OCI-LY1 (cell line): Measurements from ENCODE around the gene PAK2.

Source experiments
- H2AFZ ChIP-seq: fragments of 200-600 bp; sonication (generic), shearing (Covaris generic); 2 replicates; pipeline ENCODE4 v1.6.0; 2014; ENCODE audit warnings: antibody characterized with exemption, mild to moderate bottlenecking, low read length
- H3F3A ChIP-seq: fragments of 200-600 bp; sonication (generic), shearing (Covaris generic); 2 replicates; pipeline ENCODE4 v1.6.0; 2014; ENCODE audit warnings: mild to moderate bottlenecking, antibody characterized with exemption, low read length, moderate library complexity; ENCODE audit not compliant: insufficient read depth
- H3K27ac ChIP-seq: fragments of 200-600 bp; sonication (generic); 2 replicates; pipeline ENCODE4 v1.5.1; 2014; ENCODE audit warnings: low read length, mixed run types, mild to moderate bottlenecking, low read depth; ENCODE audit not compliant: poor library complexity, severe bottlenecking
- H3K27me3 ChIP-seq: fragments of 200-600 bp; sonication (generic); 2 replicates; pipeline ENCODE4 v1.6.0; 2014; ENCODE audit warnings: antibody characterized with exemption, mild to moderate bottlenecking, low read length, moderate library complexity; ENCODE audit not compliant: insufficient read depth
- H3K36me3 ChIP-seq: fragments of 200-600 bp; sonication (generic); 2 replicates; pipeline ENCODE4 v1.6.1; 2014; ENCODE audit warnings: mild to moderate bottlenecking, antibody characterized with exemption, low read length, moderate library complexity, mixed read lengths; ENCODE audit not compliant: insufficient read depth
- H3K4me1 ChIP-seq: fragments of 200-600 bp; sonication (generic); 2 replicates; pipeline ENCODE4 v1.5.1; 2014; ENCODE audit warnings: mild to moderate bottlenecking, low read length, moderate library complexity; ENCODE audit not compliant: insufficient read depth, severe bottlenecking
- H3K4me2 ChIP-seq: fragments of 200-600 bp; sonication (generic), shearing (Covaris generic); 2 replicates; pipeline ENCODE4 v1.6.1; 2014; ENCODE audit warnings: low read length
- H3K4me3 ChIP-seq: fragments of 200-600 bp; sonication (generic); 2 replicates; pipeline ENCODE4 v1.5.1; 2014; ENCODE audit warnings: low read length, low read depth, mild to moderate bottlenecking, mixed read lengths; ENCODE audit not compliant: poor library complexity, severe bottlenecking
- H3K79me2 ChIP-seq: fragments of 200-600 bp; shearing (Covaris generic); 2 replicates; pipeline ENCODE4 v1.6.1; 2016; ENCODE audit warnings: mixed run types, low read length, mixed read lengths; ENCODE audit not compliant: insufficient read depth
- H3K9ac ChIP-seq: fragments of 200-600 bp; sonication (generic), shearing (Covaris generic); 2 replicates; pipeline ENCODE4 v1.6.1; 2014; ENCODE audit warnings: mild to moderate bottlenecking, low read length, mixed read lengths
- H3K9me2 ChIP-seq: fragments of 200-600 bp; sonication (generic), shearing (Covaris generic); 2 replicates; pipeline ENCODE4 v1.6.1; 2014; ENCODE audit warnings: low read depth, mild to moderate bottlenecking, low read length, mixed read lengths
- H3K9me3 ChIP-seq: fragments of 200-600 bp; shearing (Covaris generic); 2 replicates; pipeline ENCODE4 v1.6.1; 2014; ENCODE audit warnings: low read length, mixed read lengths
- H4K20me1 ChIP-seq: fragments of 200-600 bp; sonication (generic), shearing (Covaris generic); 2 replicates; pipeline ENCODE4 v1.6.0; 2016; ENCODE audit warnings: mild to moderate bottlenecking, low read length; ENCODE audit not compliant: insufficient read depth
- EZH2 ChIP-seq: fragments of 200-600 bp; sonication (generic), shearing (Covaris generic); IDR thresholded peaks from 2 replicates; pipeline ENCODE4 v1.8.0; 2017; ENCODE audit warnings: borderline replicate concordance, mixed run types, mild to moderate bottlenecking, antibody characterized with exemption, low read length, moderate library complexity, mixed read lengths
- TF ChIP-seq, protein P1 (sequence below): fragments of 200-600 bp; sonication (generic), shearing (Covaris generic); IDR thresholded peaks from 2 replicates; pipeline ENCODE4 v1.5.1; 2017; ENCODE audit warnings: mild to moderate bottlenecking, antibody characterized with exemption, low read length, moderate library complexity, mixed read lengths

PAK2 gene

DNA sequence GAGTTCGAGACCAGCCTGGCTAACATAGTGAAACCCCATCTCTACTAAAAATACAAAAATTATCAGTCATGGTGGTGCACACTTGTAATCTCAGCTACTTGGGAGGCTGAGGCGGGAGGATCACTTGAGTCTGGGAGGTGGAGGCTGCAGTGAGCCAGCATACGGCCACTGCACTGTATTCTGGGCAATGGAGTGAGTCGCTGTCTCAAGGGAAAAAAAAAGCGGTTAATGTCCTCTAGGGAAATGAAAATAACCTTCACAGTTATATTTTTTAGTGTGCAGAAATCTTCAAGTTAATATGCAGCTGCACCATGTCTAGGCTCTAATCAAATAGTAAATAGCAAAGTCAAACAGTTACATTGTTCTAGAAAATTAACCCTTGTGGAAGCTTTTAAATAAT, 42.4 kb upstream of the PAK2 start:
- H3K27me3 ChIP-seq = no peaks in the 10 kb centered on the region
- TF ChIP-seq, protein P1, sequence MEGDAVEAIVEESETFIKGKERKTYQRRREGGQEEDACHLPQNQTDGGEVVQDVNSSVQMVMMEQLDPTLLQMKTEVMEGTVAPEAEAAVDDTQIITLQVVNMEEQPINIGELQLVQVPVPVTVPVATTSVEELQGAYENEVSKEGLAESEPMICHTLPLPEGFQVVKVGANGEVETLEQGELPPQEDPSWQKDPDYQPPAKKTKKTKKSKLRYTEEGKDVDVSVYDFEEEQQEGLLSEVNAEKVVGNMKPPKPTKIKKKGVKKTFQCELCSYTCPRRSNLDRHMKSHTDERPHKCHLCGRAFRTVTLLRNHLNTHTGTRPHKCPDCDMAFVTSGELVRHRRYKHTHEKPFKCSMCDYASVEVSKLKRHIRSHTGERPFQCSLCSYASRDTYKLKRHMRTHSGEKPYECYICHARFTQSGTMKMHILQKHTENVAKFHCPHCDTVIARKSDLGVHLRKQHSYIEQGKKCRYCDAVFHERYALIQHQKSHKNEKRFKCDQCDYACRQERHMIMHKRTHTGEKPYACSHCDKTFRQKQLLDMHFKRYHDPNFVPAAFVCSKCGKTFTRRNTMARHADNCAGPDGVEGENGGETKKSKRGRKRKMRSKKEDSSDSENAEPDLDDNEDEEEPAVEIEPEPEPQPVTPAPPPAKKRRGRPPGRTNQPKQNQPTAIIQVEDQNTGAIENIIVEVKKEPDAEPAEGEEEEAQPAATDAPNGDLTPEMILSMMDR = no peak
- no peak for TF ChIP-seq EZH2
- H4K20me1 ChIP-seq = no peaks in the 10 kb centered on the region
- no peaks in the 10 kb centered on the region for H3K9me3 ChIP-seq
- H3K4me2 ChIP-seq = no peak overlapping the region
- no peaks in the 10 kb centered on the region for H3F3A ChIP-seq
- H3K4me3 ChIP-seq = no peak overlapping the region
- no peak overlapping the region for H3K27ac ChIP-seq
- H3K36me3 ChIP-seq = no peaks in the 10 kb centered on the region
- H3K9ac ChIP-seq = no peak overlapping the region
- no peaks in the 10 kb centered on the region for H3K4me1 ChIP-seq
- no peak overlapping the region for H2AFZ ChIP-seq
- H3K9me2 ChIP-seq = no peaks in the 10 kb centered on the region
- H3K79me2 ChIP-seq = no peaks in the 10 kb centered on the region

DNA sequence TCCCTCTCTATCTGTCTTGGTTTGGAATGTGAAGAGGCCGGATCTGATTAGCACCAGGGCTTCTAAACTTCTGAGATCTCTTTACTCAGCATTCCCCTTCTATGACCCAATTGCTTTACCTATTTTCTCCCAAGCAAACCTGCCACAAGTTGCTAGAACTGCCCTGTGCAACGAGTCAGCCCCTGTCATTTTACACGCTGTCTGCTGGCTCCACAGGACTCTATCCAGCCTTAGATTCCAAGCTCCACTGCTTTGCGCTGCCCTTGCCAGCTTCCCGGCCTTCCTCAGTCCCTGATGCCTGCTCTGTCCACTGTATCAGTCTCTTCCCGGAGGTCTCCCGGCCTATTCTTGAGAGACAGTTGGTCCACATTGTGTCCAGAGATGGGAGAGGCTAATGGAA, 39.9 kb upstream of the PAK2 start:
- H3K36me3 ChIP-seq = no peaks in the 10 kb centered on the region

DNA sequence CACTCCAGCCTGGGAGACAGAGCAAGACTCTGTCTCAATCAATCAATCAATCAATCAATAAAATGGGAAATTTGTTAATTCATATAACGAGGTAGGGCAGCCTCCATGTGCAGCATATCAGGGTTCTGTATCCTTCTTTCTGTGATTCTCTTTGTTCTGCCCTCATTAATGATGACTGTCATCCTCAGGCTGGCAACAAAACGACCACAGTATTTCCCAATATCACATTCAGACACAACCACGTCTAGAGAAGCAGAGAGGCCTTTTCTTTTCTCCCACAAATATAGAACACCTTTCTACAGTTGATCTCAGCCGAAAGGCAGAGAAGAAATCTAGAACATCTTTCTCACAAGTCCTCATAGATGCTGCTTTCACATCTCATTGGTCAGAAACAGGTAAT, 38.9 kb upstream of the PAK2 start:
- Histone ChIP-seq H3K27ac (no peak overlapping the region), H3K27me3 (no peaks in the 10 kb centered on the region), H3K36me3 (no peaks in the 10 kb centered on the region), H3K79me2 (no peaks in the 10 kb centered on the region), H3K9ac (no peak overlapping the region), H2AFZ (no peak overlapping the region), H3K4me2 (no peak overlapping the region), H3K9me2 (no peaks in the 10 kb centered on the region), H3F3A (no peaks in the 10 kb centered on the region), H3K9me3 (no peaks in the 10 kb centered on the region), H4K20me1 (no peaks in the 10 kb centered on the region), H3K4me3 (no peak overlapping the region), H3K4me1 (no peaks in the 10 kb centered on the region)
- no peak for TF ChIP-seq EZH2
- TF ChIP-seq, protein P1 = no peak

More for the DNA sequence above, 39.9 kb upstream of the PAK2 start:
- no peaks in the 10 kb centered on the region for H3K9me2 ChIP-seq
- no peak overlapping the region for H3K4me2 ChIP-seq
- no peaks in the 10 kb centered on the region for H3K9me3 ChIP-seq
- H3F3A ChIP-seq = no peaks in the 10 kb centered on the region
- H3K79me2 ChIP-seq = no peaks in the 10 kb centered on the region
- no peaks in the 10 kb centered on the region for H3K27me3 ChIP-seq
- H3K9ac ChIP-seq = no peak overlapping the region
- TF ChIP-seq, protein P1 = no peak
- no peak for TF ChIP-seq EZH2
- H3K4me1 ChIP-seq = no peaks in the 10 kb centered on the region
- H3K27ac ChIP-seq = no peak overlapping the region
- H4K20me1 ChIP-seq = no peaks in the 10 kb centered on the region
- no peak overlapping the region for H3K4me3 ChIP-seq
- H2AFZ ChIP-seq = no peak overlapping the region
